SK-N-SH (cell line): Measurements from ENCODE around the gene MGA. TPM values are rescaled to one million over a fixed set of nuclear protein-coding genes. Genes with fewer than 3 reads are reported as not detected.

Source experiments
- CTCF ChIA-PET: fragments of 300-600, 350-600 bp; formaldehyde crosslinking; extraction: SDS; loops from one replicate; lab custom pipeline; 2021; lab: Yijun Ruan, JAX
- POLR2A ChIA-PET: fragments of 350-600 bp; sonication (Branson Sonifier 250); formaldehyde crosslinking; extraction: SDS; loops from one replicate; lab custom pipeline; 2020; ENCODE audit warnings: antibody characterized with exemption, inconsistent platforms; lab: Yijun Ruan, JAX
- DNase-seq: peaks from one replicate; pipeline ENCODE4 v3.0.0; 2012
- H2AFZ ChIP-seq: fragments of 200-600 bp; sonication (generic); 2 replicates; pipeline ENCODE4 v1.8.1; 2016; ENCODE audit warnings: antibody characterized with exemption, mild to moderate bottlenecking, low read depth
- H3F3A ChIP-seq: fragments of 200-600 bp; sonication (generic); replicated peaks from 2 replicates; pipeline ENCODE3; 2016; ENCODE audit warnings: antibody characterized with exemption, mild to moderate bottlenecking; ENCODE audit not compliant: insufficient read depth
- H3K27ac ChIP-seq, 2 experiments: fragments of 200-500 bp in 1 of 2; fragments of 200-600 bp in 1 of 2; sonication (Bioruptor generic) in 1 of 2; sonication (generic), shearing (Covaris generic) in 1 of 2; 2 replicates each; pipeline versions ENCODE4 v1.5.1 to v1.6.1; 2014 to 2016; ENCODE audit warnings: low read depth in 2 of 2, inconsistent platforms in 1 of 2, low read length in 1 of 2, mild to moderate bottlenecking in 1 of 2, mixed read lengths in 1 of 2
- H3K27me3 ChIP-seq: fragments of 200-600 bp; sonication (generic), shearing (Covaris generic); 2 replicates; pipeline ENCODE4 v1.6.1; 2016; ENCODE audit warnings: mixed run types; ENCODE audit not compliant: insufficient read depth
- H3K36me3 ChIP-seq, 2 experiments: fragments of 200-500 bp in 1 of 2; fragments of 200-600 bp in 1 of 2; sonication (Bioruptor generic) in 1 of 2; sonication (generic) in 1 of 2; replicated peaks in 1 of 2; 2 replicates each; pipeline versions ENCODE3 to v1.5.1; 2014 to 2016; ENCODE audit warnings: low read length in 1 of 2, mild to moderate bottlenecking in 1 of 2; ENCODE audit not compliant: insufficient read depth in 2 of 2, control insufficient read depth in 1 of 2
- H3K4me1 ChIP-seq, 2 experiments: fragments of 200-500 bp in 1 of 2; fragments of 200-600 bp in 1 of 2; sonication (Bioruptor generic) in 1 of 2; sonication (generic), shearing (Covaris generic) in 1 of 2; 2 replicates each; pipeline versions ENCODE4 v1.5.1 to v1.6.1; 2014 to 2016; ENCODE audit warnings: low read depth in 1 of 2, low read length in 1 of 2, mixed run types in 1 of 2; ENCODE audit not compliant: insufficient read depth in 2 of 2, control insufficient read depth in 1 of 2
- H3K4me2 ChIP-seq: fragments of 200-600 bp; sonication (generic), shearing (Covaris generic); 2 replicates; pipeline ENCODE4 v1.6.1; 2017; ENCODE audit warnings: mixed run types
- H3K4me3 ChIP-seq, 2 experiments: fragments of 200-500 bp in 1 of 2; fragments of 200-600 bp in 1 of 2; sonication (Bioruptor generic) in 1 of 2; sonication (generic), shearing (Covaris generic) in 1 of 2; 2 replicates each; pipeline versions ENCODE4 v1.5.1 to v1.8.1; 2014 to 2016; ENCODE audit warnings: low read depth in 2 of 2, inconsistent platforms in 1 of 2, low read length in 1 of 2, mild to moderate bottlenecking in 1 of 2, mixed read lengths in 1 of 2, moderate library complexity in 1 of 2
- H3K79me2 ChIP-seq: fragments of 200-600 bp; sonication (generic); 2 replicates; pipeline ENCODE4 v1.8.1; 2017; ENCODE audit warnings: mild to moderate bottlenecking; ENCODE audit not compliant: insufficient read depth
- H3K9ac ChIP-seq: fragments of 200-600 bp; sonication (generic); 2 replicates; pipeline ENCODE4 v1.6.1; 2017; ENCODE audit warnings: mixed run types
- H3K9me2 ChIP-seq: fragments of 200-600 bp; sonication (generic); 2 replicates; pipeline ENCODE4 v1.6.1; 2017; ENCODE audit warnings: mixed run types
- H3K9me3 ChIP-seq: fragments of 200-600 bp; sonication (generic); 2 replicates; pipeline ENCODE4 v1.6.1; 2017; ENCODE audit warnings: mixed run types, mild to moderate bottlenecking, moderate library complexity
- H4K20me1 ChIP-seq: fragments of 200-600 bp; sonication (generic); 2 replicates; pipeline ENCODE4 v1.6.1; 2017; ENCODE audit warnings: mild to moderate bottlenecking, mixed run types; ENCODE audit not compliant: insufficient read depth
- EZH2phosphoT487 ChIP-seq: fragments of 200-600 bp; sonication (generic); IDR thresholded peaks from 2 replicates; pipeline ENCODE4 v1.6.1; 2017; ENCODE audit warnings: low read depth, mixed run types, mild to moderate bottlenecking, antibody characterized with exemption, moderate library complexity, borderline replicate concordance
- FOXM1 ChIP-seq: IDR thresholded peaks from 2 replicates; pipeline ENCODE4 v1.4.0; 2012; ENCODE audit warnings: low read depth, mild to moderate bottlenecking
- GABPA ChIP-seq: IDR thresholded peaks from 2 replicates; pipeline ENCODE4 v1.4.0; 2012; ENCODE audit warnings: low read depth, mild to moderate bottlenecking
- IRF3 ChIP-seq: fragments of 150-350 bp; IDR thresholded peaks from 2 replicates; pipeline ENCODE4 v1.6.1; 2016; ENCODE audit warnings: mild to moderate bottlenecking, low read depth, low read length
- NRF1 ChIP-seq: IDR thresholded peaks from 2 replicates; pipeline ENCODE4 v1.6.1; 2012; ENCODE audit warnings: low read depth, mild to moderate bottlenecking, low read length
- RAD21 ChIP-seq: IDR thresholded peaks from 2 replicates; pipeline ENCODE4 v1.6.1; 2012; ENCODE audit warnings: mild to moderate bottlenecking, low read length
- REST ChIP-seq: IDR thresholded peaks from 2 replicates; pipeline ENCODE4 v1.6.1; 2012; ENCODE audit warnings: mild to moderate bottlenecking, low read depth, low read length, moderate library complexity
- RXRA ChIP-seq: IDR thresholded peaks from 2 replicates; pipeline ENCODE4 v1.4.0; 2012; ENCODE audit warnings: low read depth, mild to moderate bottlenecking, borderline replicate concordance
- SIN3A ChIP-seq: IDR thresholded peaks from 2 replicates; pipeline ENCODE4 v1.6.1; 2012; ENCODE audit warnings: low read depth, mild to moderate bottlenecking, low read length, moderate library complexity, borderline replicate concordance
- TAF1 ChIP-seq: IDR thresholded peaks from 2 replicates; pipeline ENCODE4 v1.6.1; 2012; ENCODE audit warnings: low read depth, mild to moderate bottlenecking, low read length, moderate library complexity, borderline replicate concordance
- WGBS: methylation state at CpG from one replicate; pipeline ENCODE4 v1.1.6; 2017; ENCODE audit warnings: low lambda C conversion rate; 5-methylcytosine and 5-hydroxymethylcytosine counted together
- polyA plus RNA-seq, 3 experiments: library from polyadenylated mRNA; depleted of rRNA; stranded (reverse); fragments of >200 nt; gene quantifications; 2 replicates each; pipeline ENCODE4 v1.2.3, GENCODE V29; 2012
- TF ChIP-seq, protein P1 (sequence below): IDR thresholded peaks from 2 replicates; pipeline ENCODE4; 2012

MGA gene
- polyA plus RNA-seq, 1 of the 3 experiments (the other 2 are of a cell fraction): 2.3 TPM

DNA sequence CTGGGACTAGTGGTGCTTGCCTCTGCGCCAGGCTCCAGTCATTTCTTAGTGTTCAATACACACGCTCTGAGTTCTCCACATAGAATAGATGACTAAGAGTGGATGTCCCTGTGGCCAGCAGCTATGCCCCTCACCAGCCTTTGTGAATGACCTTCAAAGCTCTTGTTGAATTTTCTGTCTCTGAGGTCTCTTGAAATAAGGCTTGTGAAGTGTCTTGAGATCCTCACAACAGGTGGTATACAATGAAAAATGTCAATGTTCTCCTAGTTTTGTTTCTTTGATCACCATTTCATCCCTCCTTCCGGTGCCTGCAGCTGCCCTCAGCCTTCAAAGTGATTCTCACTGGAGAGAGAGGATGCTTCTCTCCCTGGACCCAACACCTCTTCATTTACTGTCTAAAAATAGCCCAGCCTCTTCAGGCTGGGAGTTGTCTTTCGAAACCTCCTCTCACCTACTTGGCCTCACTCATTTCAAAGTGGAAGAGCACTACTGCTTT lies 119.5 kb downstream of the MGA start:
- Histone ChIP-seq H3K4me2 (no peak overlapping the region), H3K4me3 (no peak overlapping the region), H3K9me3 (no peaks in the 10 kb centered on the region), H3K9ac (no peak overlapping the region), H3K4me1 (peaks cover 16 to 36% of the 10 kb centered on the region in 2 experiments), H4K20me1 (no peaks in the 10 kb centered on the region), H3K27ac (no peak overlapping the region), H3K9me2 (no peaks in the 10 kb centered on the region), H2AFZ (no peak overlapping the region), H3K79me2 (peaks cover 87% of the 10 kb centered on the region), H3K27me3 (no peaks in the 10 kb centered on the region), H3F3A (peaks cover 8% of the 10 kb centered on the region), H3K36me3 (no peaks in the 10 kb centered on the region)
- no peak for DNase-seq
- ChIA-PET POLR2A (no interaction called here), CTCF (interaction anchor here (1.0 to 1.3 kb wide), 3 partner anchors 14 to 222 kb away, joined by 3 to 6 read pairs (median 4); no protein-coding TSS in a partner anchor)
- WGBS: 94% methylated on average over 4 of the region's 4 CpGs
- TF ChIP-seq, protein P1, sequence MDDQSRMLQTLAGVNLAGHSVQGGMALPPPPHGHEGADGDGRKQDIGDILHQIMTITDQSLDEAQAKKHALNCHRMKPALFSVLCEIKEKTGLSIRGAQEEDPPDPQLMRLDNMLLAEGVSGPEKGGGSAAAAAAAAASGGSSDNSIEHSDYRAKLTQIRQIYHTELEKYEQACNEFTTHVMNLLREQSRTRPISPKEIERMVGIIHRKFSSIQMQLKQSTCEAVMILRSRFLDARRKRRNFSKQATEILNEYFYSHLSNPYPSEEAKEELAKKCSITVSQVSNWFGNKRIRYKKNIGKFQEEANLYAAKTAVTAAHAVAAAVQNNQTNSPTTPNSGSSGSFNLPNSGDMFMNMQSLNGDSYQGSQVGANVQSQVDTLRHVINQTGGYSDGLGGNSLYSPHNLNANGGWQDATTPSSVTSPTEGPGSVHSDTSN: no peak
- no peak for TF ChIP-seq RXRA
- no peak for TF ChIP-seq GABPA
- no peak for TF ChIP-seq SIN3A
- TF ChIP-seq RAD21: no peak
- TF ChIP-seq EZH2phosphoT487: no peak

DNA sequence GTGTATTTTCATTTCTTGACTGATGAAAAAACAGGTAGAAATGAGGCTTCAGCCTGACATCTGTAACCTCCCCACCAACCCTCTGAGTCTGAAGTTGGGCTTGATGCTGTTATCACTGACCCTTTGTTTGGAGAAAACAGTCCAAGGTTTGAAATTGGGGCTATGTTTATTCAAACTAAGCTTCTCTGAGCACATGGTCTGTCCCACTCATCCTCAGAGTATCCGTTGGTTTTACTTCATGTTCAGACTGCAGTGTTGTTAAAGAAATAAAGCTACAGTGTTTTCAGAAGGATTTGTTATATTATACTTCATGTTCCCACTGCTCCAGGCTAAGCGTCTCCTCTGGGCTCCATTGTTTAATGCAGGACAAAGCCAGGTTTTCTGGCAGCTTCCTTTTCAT lies 120.1 kb downstream of the MGA start:
- TF ChIP-seq RAD21: no peak
- TF ChIP-seq, protein P1: no peak
- TF ChIP-seq IRF3: no peak
- no peak for TF ChIP-seq FOXM1
- TF ChIP-seq TAF1: no peak
- TF ChIP-seq REST: no peak
- TF ChIP-seq NRF1: no peak
- TF ChIP-seq, all 33 proteins: peak for 0
- H3K27me3 ChIP-seq: no peaks in the 10 kb centered on the region
- no peaks in the 10 kb centered on the region for H4K20me1 ChIP-seq
- H3K4me1 ChIP-seq: peaks cover 11 to 35% of the 10 kb centered on the region in 2 experiments
- H3K79me2 ChIP-seq: peaks cover 87% of the 10 kb centered on the region
- ChIA-PET CTCF (interaction anchor here (0.9 to 1.6 kb wide), 4 partner anchors 10 to 222 kb away, joined by 3 to 6 read pairs (median 5); no protein-coding TSS in a partner anchor), POLR2A (no interaction called here)
- no peak overlapping the region for H3K27ac ChIP-seq
- no peaks in the 10 kb centered on the region for H3K9me2 ChIP-seq
- H3K9me3 ChIP-seq: no peaks in the 10 kb centered on the region
- no peaks in the 10 kb centered on the region for H3K36me3 ChIP-seq
- no peak overlapping the region for H3K4me3 ChIP-seq
- H3K9ac ChIP-seq: no peak overlapping the region
- DNase-seq: no peak
- WGBS: 97% methylated on average over 2 of the region's 2 CpGs
- no peak overlapping the region for H2AFZ ChIP-seq
- H3F3A ChIP-seq: peaks cover 5% of the 10 kb centered on the region
- H3K4me2 ChIP-seq: no peak overlapping the region
